Left ventricle myocardium inferior (tissue), 1 donor: ENCODE measurements around the gene GRM7. TPM values are rescaled to one million over a fixed set of nuclear protein-coding genes. Genes with fewer than 3 reads are reported as not detected.

Experiments
- DNase-seq: peaks from one replicate; pipeline ENCODE4 v3.0.0-alpha.2; 2020
- H3K27ac ChIP-seq: fragments of 200-600 bp; replicated peaks from 2 replicates; pipeline ENCODE4 v1.8.0; 2021
- H3K27me3 ChIP-seq: fragments of 200-600 bp; 2 replicates; pipeline ENCODE4 v1.8.0; 2021; ENCODE audit warnings: low read depth
- H3K36me3 ChIP-seq: fragments of 200-600 bp; 2 replicates; pipeline ENCODE4 v1.8.0; 2021
- H3K4me1 ChIP-seq: fragments of 200-600 bp; 2 replicates; pipeline ENCODE4 v1.8.0; 2021
- H3K4me3 ChIP-seq: fragments of 200-600 bp; 2 replicates; pipeline ENCODE4 v1.8.0; 2021; ENCODE audit warnings: mild to moderate bottlenecking, moderate library complexity
- H3K9me3 ChIP-seq: fragments of 200-600 bp; replicated peaks from 2 replicates; pipeline ENCODE4 v1.8.0; 2021
- intact Hi-C: fragments of 100-400 bp; cut with micrococcal nuclease; formaldehyde crosslinking; loops from one replicate; pipeline ENCODE4 v1.11.0; 2022
- total RNA-seq: library from RNA; stranded (reverse); fragmentation: NEBNext Ultra II Directional; extraction: Animal tissue kit (Norgen Biotek cat#: 25700); gene quantifications from one replicate; pipeline ENCODE4 v1.2.1, GENCODE V29; 2021
- TF ChIP-seq, protein P1 (sequence below): fragments of 200-600 bp; IDR thresholded peaks from 2 replicates; pipeline ENCODE4 v1.8.0; 2021; ENCODE audit warnings: antibody characterized with exemption, mild to moderate bottlenecking, borderline replicate concordance
- donor health status: DM: no; HTN: yes; CAD: no; lungs with severe emphysema.

The GRM7 gene
- total RNA-seq, 1 donor from 2014 or later: not detected

DNA sequence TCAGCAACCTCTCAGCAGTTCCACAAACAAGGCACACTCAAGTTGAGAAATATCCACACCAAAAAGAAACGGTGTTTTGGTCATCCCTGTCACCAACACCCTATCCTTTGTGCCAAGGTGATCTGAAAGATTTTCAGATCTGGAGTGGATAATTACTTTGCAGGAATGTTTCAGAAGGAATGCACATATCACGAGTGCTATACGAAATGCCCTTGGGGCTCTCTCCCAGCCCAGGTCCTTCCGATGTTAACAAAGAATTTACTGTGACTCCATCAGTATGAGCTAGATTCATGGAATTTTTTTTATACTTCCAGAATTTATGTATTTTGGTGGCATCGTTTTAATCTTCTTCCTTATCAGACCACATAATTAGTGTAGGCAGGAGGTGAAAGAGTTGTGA is 105.0 kb downstream of the GRM7 start:
- Histone ChIP-seq H3K4me3 (no peak overlapping the region), H3K36me3 (no peaks in the 10 kb centered on the region), H3K27ac (no peak overlapping the region), H3K4me1 (no peaks in the 10 kb centered on the region), H3K9me3 (no peaks in the 10 kb centered on the region), H3K27me3 (peaks cover under 1% of the 10 kb centered on the region)
- no peak for DNase-seq
- TF ChIP-seq, protein P1, sequence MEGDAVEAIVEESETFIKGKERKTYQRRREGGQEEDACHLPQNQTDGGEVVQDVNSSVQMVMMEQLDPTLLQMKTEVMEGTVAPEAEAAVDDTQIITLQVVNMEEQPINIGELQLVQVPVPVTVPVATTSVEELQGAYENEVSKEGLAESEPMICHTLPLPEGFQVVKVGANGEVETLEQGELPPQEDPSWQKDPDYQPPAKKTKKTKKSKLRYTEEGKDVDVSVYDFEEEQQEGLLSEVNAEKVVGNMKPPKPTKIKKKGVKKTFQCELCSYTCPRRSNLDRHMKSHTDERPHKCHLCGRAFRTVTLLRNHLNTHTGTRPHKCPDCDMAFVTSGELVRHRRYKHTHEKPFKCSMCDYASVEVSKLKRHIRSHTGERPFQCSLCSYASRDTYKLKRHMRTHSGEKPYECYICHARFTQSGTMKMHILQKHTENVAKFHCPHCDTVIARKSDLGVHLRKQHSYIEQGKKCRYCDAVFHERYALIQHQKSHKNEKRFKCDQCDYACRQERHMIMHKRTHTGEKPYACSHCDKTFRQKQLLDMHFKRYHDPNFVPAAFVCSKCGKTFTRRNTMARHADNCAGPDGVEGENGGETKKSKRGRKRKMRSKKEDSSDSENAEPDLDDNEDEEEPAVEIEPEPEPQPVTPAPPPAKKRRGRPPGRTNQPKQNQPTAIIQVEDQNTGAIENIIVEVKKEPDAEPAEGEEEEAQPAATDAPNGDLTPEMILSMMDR: no peak
- intact Hi-C loops: no loop called here

DNA sequence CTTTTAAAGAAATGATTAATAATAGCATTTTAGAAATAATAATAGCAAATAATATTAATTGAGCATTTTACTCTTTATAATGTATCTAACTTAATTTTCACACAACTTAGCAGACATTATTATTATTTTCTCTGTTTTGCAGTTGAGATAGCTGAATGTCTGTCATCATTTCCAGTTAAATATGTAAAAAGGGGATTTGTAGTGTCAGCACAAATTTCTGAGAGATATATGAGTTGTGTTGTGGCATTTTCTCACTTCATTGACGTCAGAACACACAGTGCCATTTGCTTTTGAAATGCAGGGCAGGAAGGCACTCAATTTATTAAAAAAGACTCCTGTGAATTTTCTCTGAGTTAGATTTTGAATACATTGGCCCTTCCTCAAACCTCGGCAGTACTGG is 111.0 kb downstream of the GRM7 start:
- no peak for DNase-seq
- Histone ChIP-seq H3K4me1 (no peaks in the 10 kb centered on the region), H3K36me3 (no peaks in the 10 kb centered on the region), H3K27me3 (no peaks in the 10 kb centered on the region), H3K4me3 (no peak overlapping the region), H3K27ac (no peak overlapping the region), H3K9me3 (no peaks in the 10 kb centered on the region)
- TF ChIP-seq, protein P1: no peak
- intact Hi-C loops: no loop called here

GRCh38 chr3:6985848-6986247 is 124.9 kb downstream of the GRM7 start:
- intact Hi-C loops: no loop called here
- H3K36me3 ChIP-seq: no peaks in the 10 kb centered on the region
- no peak overlapping the region for H3K27ac ChIP-seq
- H3K27me3 ChIP-seq: peaks cover 8% of the 10 kb centered on the region
- no peak overlapping the region for H3K4me3 ChIP-seq
- no peaks in the 10 kb centered on the region for H3K4me1 ChIP-seq
- no peaks in the 10 kb centered on the region for H3K9me3 ChIP-seq
- TF ChIP-seq, protein P1: no peak
- DNase-seq: no peak

DNA sequence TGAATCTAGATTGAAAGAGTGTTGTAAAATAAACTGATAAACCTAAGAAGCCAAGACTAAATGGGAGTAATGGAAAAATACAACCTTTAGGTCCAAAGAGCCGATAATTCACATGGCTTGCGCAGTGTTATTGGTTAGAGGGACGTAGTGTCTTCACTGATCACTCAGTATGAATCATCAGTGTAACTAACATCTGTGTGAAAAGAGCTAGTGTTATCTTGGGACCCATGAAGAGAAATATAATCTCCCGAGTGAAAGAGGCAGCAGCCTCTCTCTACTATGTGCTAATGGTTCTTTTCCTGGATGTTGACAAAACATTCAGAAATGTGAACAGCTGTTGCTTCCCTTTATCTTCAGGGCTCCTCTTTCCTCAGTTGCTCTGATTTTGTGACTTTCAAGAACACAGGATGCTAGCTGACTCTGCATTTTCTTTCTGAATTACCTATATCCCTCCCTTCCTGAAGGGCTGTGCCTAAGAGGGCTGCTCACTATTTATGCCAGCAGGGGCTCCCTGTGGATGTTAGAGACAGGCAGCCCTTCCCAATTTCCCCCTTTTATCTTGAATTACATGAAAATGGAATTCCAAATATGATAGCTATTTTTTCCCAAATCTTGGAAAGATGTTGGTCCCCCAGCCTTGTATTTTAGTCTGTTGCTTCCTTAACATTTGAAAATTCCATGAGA is 128.8 kb downstream of the GRM7 start:
- H3K4me1 ChIP-seq: no peaks in the 10 kb centered on the region
- intact Hi-C loops: no loop called here
- no peak for DNase-seq
- TF ChIP-seq, protein P1: no peak
- H3K9me3 ChIP-seq: no peaks in the 10 kb centered on the region
- H3K27me3 ChIP-seq: peaks cover 10% of the 10 kb centered on the region
- no peak overlapping the region for H3K27ac ChIP-seq
- H3K4me3 ChIP-seq: no peak overlapping the region
- no peaks in the 10 kb centered on the region for H3K36me3 ChIP-seq

GRCh38 chr3:6994081-6994668 is 133.3 kb downstream of the GRM7 start:
- intact Hi-C loops: no loop called here
- H3K36me3 ChIP-seq: no peaks in the 10 kb centered on the region
- H3K27me3 ChIP-seq: peaks cover 10% of the 10 kb centered on the region
- TF ChIP-seq, protein P1: peak; percentile 26
- DNase-seq: no peak
- no peak overlapping the region for H3K4me3 ChIP-seq
- H3K4me1 ChIP-seq: no peaks in the 10 kb centered on the region
- peaks cover 8% of the 10 kb centered on the region for H3K9me3 ChIP-seq
- no peak overlapping the region for H3K27ac ChIP-seq
